Choroid plexus epithelial cell (primary cell): ENCODE measurements around the gene WIZ.

Experiments
- DNase-seq: peaks from one replicate; pipeline ENCODE4 v3.0.0-alpha.2; 2010; ENCODE audit warnings: low read depth
- H3K4me3 ChIP-seq: 2 replicates; pipeline ENCODE4 v1.5.1; 2011; ENCODE audit warnings: low read depth, mild to moderate bottlenecking, control low read depth, low read length, moderate library complexity
- CTCF ChIP-seq: conservative IDR thresholded peaks from 2 replicates; pipeline ENCODE4 v1.5.1; 2011; ENCODE audit warnings: low read depth, mild to moderate bottlenecking, control low read depth, inconsistent platforms, low read length, moderate library complexity

Gene WIZ

GRCh38 chr19:15378534-15379082 lies 71.1 kb downstream of the WIZ start:
- peak; percentile 69 for DNase-seq
- peak overlapping the region; percentile 98 for H3K4me3 ChIP-seq
- no peak for TF ChIP-seq CTCF

GRCh38 chr19:15374796-15375440 lies 74.8 kb downstream of the WIZ start:
- DNase-seq: no peak
- TF ChIP-seq CTCF: no peak
- H3K4me3 ChIP-seq: no peak overlapping the region

GRCh38 chr19:15374105-15374651 lies 75.6 kb downstream of the WIZ start:
- TF ChIP-seq CTCF: no peak
- DNase-seq: no peak
- no peak overlapping the region for H3K4me3 ChIP-seq

GRCh38 chr19:15373644-15374043 lies 76.1 kb downstream of the WIZ start:
- no peak for TF ChIP-seq CTCF
- DNase-seq: no peak
- no peak overlapping the region for H3K4me3 ChIP-seq

GRCh38 chr19:15372891-15373301 lies 76.9 kb downstream of the WIZ start:
- no peak overlapping the region for H3K4me3 ChIP-seq
- no peak for TF ChIP-seq CTCF
- DNase-seq: no peak

- H3K4me3 ChIP-seq: no peak overlapping the region
- no peak for TF ChIP-seq CTCF
- no peak for DNase-seq
These were observed 77.3 kb downstream of the WIZ start for GRCh38 chr19:15372470-15372869.

GRCh38 chr19:15371786-15372380 lies 77.9 kb downstream of the WIZ start:
- TF ChIP-seq CTCF: no peak

More at GRCh38 chr19:15371786-15372380, 77.9 kb downstream of the WIZ start:
- H3K4me3 ChIP-seq: no peak overlapping the region
- DNase-seq: no peak
